Measurements from ENCODE around the gene VAMP1.

DNA sequence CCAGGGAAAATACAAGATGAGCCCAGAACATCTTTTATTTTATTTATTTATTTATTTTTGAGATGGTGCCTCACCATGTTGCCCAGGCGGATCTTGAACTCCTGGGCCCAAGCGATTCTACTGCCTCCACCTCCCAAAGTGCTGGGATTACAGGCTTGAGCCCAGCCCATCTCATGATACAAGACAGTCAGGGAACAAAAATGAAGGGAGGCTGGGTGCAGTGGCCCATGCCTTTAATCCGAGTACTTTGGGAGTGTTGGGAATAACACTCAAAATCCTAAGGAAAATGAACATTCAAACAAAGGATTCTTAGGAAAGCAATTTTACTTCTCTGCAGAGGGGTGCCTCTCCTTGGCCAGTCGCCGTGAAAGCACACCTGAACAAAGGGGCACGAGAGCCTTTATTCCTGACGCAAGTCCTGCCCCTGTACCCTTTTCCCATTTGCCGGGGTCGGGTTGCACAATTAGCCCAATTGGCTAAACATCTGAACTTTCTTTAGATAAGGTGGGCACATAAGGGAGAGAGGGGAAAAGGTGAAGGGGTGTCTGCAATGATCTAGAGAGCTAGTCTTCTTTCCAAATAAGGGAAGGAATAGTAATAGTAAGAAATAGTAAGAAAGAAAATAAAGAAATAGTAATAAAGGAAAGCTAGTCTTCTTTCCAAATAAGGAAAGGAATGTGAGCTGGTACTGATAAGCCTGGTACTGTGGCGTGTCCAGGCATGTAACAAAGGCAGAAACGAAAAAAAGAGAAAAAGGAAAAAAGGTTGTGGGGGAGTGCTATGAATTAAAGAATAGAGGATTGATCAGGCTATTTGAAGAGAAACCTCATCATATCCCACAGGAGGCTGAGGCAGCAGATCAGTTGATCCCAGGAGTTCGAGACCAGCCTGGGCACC is 36.9 kb upstream of the VAMP1 start:
- TF ChIP-seq POLR2A (IDR thresholded peaks at IDR 0.05) = no peak
- TF ChIP-seq, protein P1, sequence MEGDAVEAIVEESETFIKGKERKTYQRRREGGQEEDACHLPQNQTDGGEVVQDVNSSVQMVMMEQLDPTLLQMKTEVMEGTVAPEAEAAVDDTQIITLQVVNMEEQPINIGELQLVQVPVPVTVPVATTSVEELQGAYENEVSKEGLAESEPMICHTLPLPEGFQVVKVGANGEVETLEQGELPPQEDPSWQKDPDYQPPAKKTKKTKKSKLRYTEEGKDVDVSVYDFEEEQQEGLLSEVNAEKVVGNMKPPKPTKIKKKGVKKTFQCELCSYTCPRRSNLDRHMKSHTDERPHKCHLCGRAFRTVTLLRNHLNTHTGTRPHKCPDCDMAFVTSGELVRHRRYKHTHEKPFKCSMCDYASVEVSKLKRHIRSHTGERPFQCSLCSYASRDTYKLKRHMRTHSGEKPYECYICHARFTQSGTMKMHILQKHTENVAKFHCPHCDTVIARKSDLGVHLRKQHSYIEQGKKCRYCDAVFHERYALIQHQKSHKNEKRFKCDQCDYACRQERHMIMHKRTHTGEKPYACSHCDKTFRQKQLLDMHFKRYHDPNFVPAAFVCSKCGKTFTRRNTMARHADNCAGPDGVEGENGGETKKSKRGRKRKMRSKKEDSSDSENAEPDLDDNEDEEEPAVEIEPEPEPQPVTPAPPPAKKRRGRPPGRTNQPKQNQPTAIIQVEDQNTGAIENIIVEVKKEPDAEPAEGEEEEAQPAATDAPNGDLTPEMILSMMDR (IDR thresholded peaks at IDR 0.05) = no peak
